IMR-90 (cell line): ENCODE measurements around the gene KRT7. TPM values are rescaled to one million over a fixed set of nuclear protein-coding genes. Genes with fewer than 3 reads are reported as not detected.

Source experiments
- ATAC-seq: fragments of 200-7000 bp; cut with Tn5 transposase; 2 replicates; pipeline ENCODE4 v1.9.1; 2020; ENCODE audit warnings: low read depth, mild to moderate bottlenecking, moderate library complexity
- BruUV-seq: library from RNA; stranded (reverse); fragments of 400-500 nt; replicated peaks from 2 replicates; lab custom pipeline; 2021; lab: Mats Ljungman, UMichigan
- CTCF ChIA-PET: fragments of 300-600 bp; formaldehyde crosslinking; extraction: SDS; loops from one replicate; lab custom pipeline; 2021; ENCODE audit warnings: antibody characterized with exemption; lab: Yijun Ruan, JAX
- POLR2A ChIA-PET: fragments of 300-600 bp; sonication (Branson Sonifier 250); formaldehyde crosslinking; loops from one replicate; lab custom pipeline; 2022; ENCODE audit warnings: antibody characterized with exemption; ENCODE audit not compliant: unreplicated experiment; lab: Charles Lee
- DNase-seq: peaks from one replicate; pipeline ENCODE4 v3.0.0; 2013
- H2AFZ ChIP-seq: replicated peaks from 2 replicates; pipeline ENCODE3; 2013; ENCODE audit warnings: low read length, mild to moderate bottlenecking; ENCODE audit not compliant: poor library complexity
- H2AK5ac ChIP-seq: 2 replicates; pipeline ENCODE4 v1.6.1; 2013; ENCODE audit warnings: low read depth, low read length, inconsistent platforms
- H2AK9ac ChIP-seq: replicated peaks from 2 replicates; pipeline ENCODE3; 2013; ENCODE audit warnings: mild to moderate bottlenecking, low read depth, low read length, moderate library complexity; ENCODE audit not compliant: poor library complexity
- H2BK120ac ChIP-seq: 2 replicates; pipeline ENCODE4 v1.6.1; 2013; ENCODE audit warnings: low read depth, low read length, inconsistent platforms
- H2BK15ac ChIP-seq: 3 replicates; pipeline ENCODE4 v1.6.1; 2013; ENCODE audit warnings: low read depth, low read length, inconsistent platforms
- H2BK20ac ChIP-seq: 2 replicates; pipeline ENCODE4 v1.6.1; 2013; ENCODE audit warnings: low read depth, mild to moderate bottlenecking, inconsistent platforms, low read length, moderate library complexity
- H2BK5ac ChIP-seq: 2 replicates; pipeline ENCODE4 v1.6.1; 2013; ENCODE audit warnings: mild to moderate bottlenecking, low read depth, low read length, inconsistent platforms; ENCODE audit not compliant: poor library complexity, severe bottlenecking
- H3K14ac ChIP-seq: replicated peaks from 2 replicates; pipeline ENCODE4 v1.6.1; 2013; ENCODE audit warnings: low read depth, low read length, inconsistent platforms
- H3K18ac ChIP-seq: 2 replicates; pipeline ENCODE4 v1.6.1; 2013; ENCODE audit warnings: low read depth, low read length, control low read depth
- H3K23ac ChIP-seq: 2 replicates; pipeline ENCODE4 v1.6.1; 2013; ENCODE audit warnings: low read depth, low read length, inconsistent platforms
- H3K27ac ChIP-seq: 2 replicates; pipeline ENCODE4 v1.5.1; 2013; ENCODE audit warnings: mild to moderate bottlenecking, control low read depth, low read length; ENCODE audit not compliant: insufficient read depth
- H3K27me3 ChIP-seq: 2 replicates; pipeline ENCODE4 v1.6.1; 2013; ENCODE audit warnings: low read length; ENCODE audit not compliant: control insufficient read depth, insufficient read depth
- H3K36me3 ChIP-seq: 2 replicates; pipeline ENCODE4 v1.6.1; 2013; ENCODE audit warnings: low read length, mixed read lengths; ENCODE audit not compliant: control insufficient read depth, insufficient read depth
- H3K4ac ChIP-seq: 2 replicates; pipeline ENCODE4 v1.6.1; 2013; ENCODE audit warnings: low read depth, low read length, inconsistent platforms
- H3K4me1 ChIP-seq: 2 replicates; pipeline ENCODE4 v1.6.1; 2013; ENCODE audit warnings: low read length, mixed read lengths; ENCODE audit not compliant: control insufficient read depth, insufficient read depth
- H3K4me2 ChIP-seq: 2 replicates; pipeline ENCODE4 v1.6.1; 2013; ENCODE audit warnings: low read depth, mild to moderate bottlenecking, control low read depth, low read length, moderate library complexity
- H3K4me3 ChIP-seq: 2 replicates; pipeline ENCODE4 v1.5.1; 2013; ENCODE audit warnings: low read depth, mild to moderate bottlenecking, control low read depth, low read length, moderate library complexity; ENCODE audit not compliant: insufficient read depth
- H3K56ac ChIP-seq: 2 replicates; pipeline ENCODE4 v1.6.1; 2013; ENCODE audit warnings: low read length, inconsistent platforms; ENCODE audit not compliant: insufficient read depth; ENCODE audit errors: extremely low read depth
- H3K79me1 ChIP-seq, 2 experiments: 2 replicates each; pipeline ENCODE4 v1.6.1; 2013; ENCODE audit warnings: low read length in 2 of 2, inconsistent platforms in 1 of 2, low read depth in 1 of 2
- H3K9ac ChIP-seq: 2 replicates; pipeline ENCODE4 v1.6.1; 2013; ENCODE audit warnings: low read depth, low read length, control low read depth
- H3K9me1 ChIP-seq: 2 replicates; pipeline ENCODE4 v1.6.1; 2013; ENCODE audit warnings: low read length, inconsistent platforms; ENCODE audit not compliant: insufficient read depth
- H3K9me3 ChIP-seq: 2 replicates; pipeline ENCODE4 v1.6.1; 2013; ENCODE audit warnings: low read length; ENCODE audit not compliant: control insufficient read depth, insufficient read depth
- H4K20me1 ChIP-seq: 2 replicates; pipeline ENCODE4 v1.6.1; 2013; ENCODE audit warnings: low read length, inconsistent platforms; ENCODE audit not compliant: insufficient read depth
- H4K5ac ChIP-seq: 2 replicates; pipeline ENCODE4 v1.6.1; 2013; ENCODE audit warnings: mild to moderate bottlenecking, low read depth, low read length, control low read depth
- H4K8ac ChIP-seq, 2 experiments: 2 replicates each; pipeline ENCODE4 v1.6.1; 2013; ENCODE audit warnings: low read depth in 2 of 2, low read length in 2 of 2, control low read depth in 1 of 2, inconsistent platforms in 1 of 2
- H4K91ac ChIP-seq: 2 replicates; pipeline ENCODE4 v1.6.1; 2013; ENCODE audit warnings: low read depth, low read length, inconsistent platforms; ENCODE audit not compliant: insufficient read depth
- MAZ ChIP-seq: IDR thresholded peaks from 2 replicates; pipeline ENCODE4 v1.6.1; 2012; ENCODE audit warnings: low read depth, mild to moderate bottlenecking, low read length, improper control_type of control experiment, moderate library complexity, borderline replicate concordance
- WGBS, 2 experiments: methylation state at CpG; one replicate each; pipeline versions ENCODE4 v1.1.5 to v1.1.7; 2013; ENCODE audit warnings: missing lambda C conversion rate in 2 of 2; ENCODE audit not compliant: insufficient read length in 1 of 2; ENCODE audit errors: extremely low coverage in 2 of 2; 5-methylcytosine and 5-hydroxymethylcytosine counted together
- dilution Hi-C: fragments of 300-500 bp; cut with HindIII; formaldehyde crosslinking; loops from one replicate; pipeline ENCODE4 v1.14.3; 2018; ENCODE audit warnings: low sequenced_read_pairs; ENCODE audit not compliant: unreplicated experiment
- in situ Hi-C: fragments of 300-500 bp; cut with MboI; formaldehyde crosslinking; loops from 3 replicates; pipeline ENCODE4 v1.14.3; 2019; ENCODE audit warnings: low sequenced_read_pairs, inconsistent platforms, mixed read lengths
- intact Hi-C: fragments of 100-400 bp; cut with micrococcal nuclease; formaldehyde crosslinking; loops from 2 replicates; pipeline ENCODE4 v1.10.0; 2022
- polyA plus RNA-seq, 3 experiments: library from polyadenylated mRNA; depleted of rRNA; stranded (reverse); fragments of >200 nt; gene quantifications; 2 replicates each; pipeline ENCODE4 v1.2.3, GENCODE V29; 2012; ENCODE audit warnings: low replicate concordance in 1 of 3
- total RNA-seq: library from RNA; depleted of rRNA; stranded (reverse); fragments of >200 nt; gene quantifications from 2 replicates; pipeline ENCODE4 v1.2.3, GENCODE V29; 2012
- TF ChIP-seq, protein P1 (sequence below): conservative IDR thresholded peaks from 2 replicates; pipeline ENCODE4 v1.5.1; 2012; ENCODE audit warnings: mild to moderate bottlenecking, low read depth, low read length, improper control_type of control experiment

The KRT7 gene
- total and polyA plus RNA-seq, 2 of the 4 experiments (the other 2 are of a cell fraction): 0.54 to 1.7 TPM

- TF ChIP-seq, protein P1, sequence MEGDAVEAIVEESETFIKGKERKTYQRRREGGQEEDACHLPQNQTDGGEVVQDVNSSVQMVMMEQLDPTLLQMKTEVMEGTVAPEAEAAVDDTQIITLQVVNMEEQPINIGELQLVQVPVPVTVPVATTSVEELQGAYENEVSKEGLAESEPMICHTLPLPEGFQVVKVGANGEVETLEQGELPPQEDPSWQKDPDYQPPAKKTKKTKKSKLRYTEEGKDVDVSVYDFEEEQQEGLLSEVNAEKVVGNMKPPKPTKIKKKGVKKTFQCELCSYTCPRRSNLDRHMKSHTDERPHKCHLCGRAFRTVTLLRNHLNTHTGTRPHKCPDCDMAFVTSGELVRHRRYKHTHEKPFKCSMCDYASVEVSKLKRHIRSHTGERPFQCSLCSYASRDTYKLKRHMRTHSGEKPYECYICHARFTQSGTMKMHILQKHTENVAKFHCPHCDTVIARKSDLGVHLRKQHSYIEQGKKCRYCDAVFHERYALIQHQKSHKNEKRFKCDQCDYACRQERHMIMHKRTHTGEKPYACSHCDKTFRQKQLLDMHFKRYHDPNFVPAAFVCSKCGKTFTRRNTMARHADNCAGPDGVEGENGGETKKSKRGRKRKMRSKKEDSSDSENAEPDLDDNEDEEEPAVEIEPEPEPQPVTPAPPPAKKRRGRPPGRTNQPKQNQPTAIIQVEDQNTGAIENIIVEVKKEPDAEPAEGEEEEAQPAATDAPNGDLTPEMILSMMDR: no peak
- TF ChIP-seq MAZ: peak; percentile 12; the same call in 1 of the 2 replicates
- H2AFZ ChIP-seq: peak overlapping the region; percentile 91
- peak; percentile 87 for DNase-seq
- H3K27ac ChIP-seq: peak overlapping the region; percentile 76
- no peaks in the 10 kb centered on the region for H3K27me3 ChIP-seq
- 62% methylated on average over 5 of the region's 8 CpGs; no CpG with 5 or more reads in 1 of the 2 experiments for WGBS, 2 experiments
- intact Hi-C loops: no loop called here
- peak; percentile 70 for ATAC-seq
- peak overlapping the region; percentile 37; the same call in 1 of the 2 replicates for H3K9ac ChIP-seq
- no TSS peak for BruUV-seq
- POLR2A ChIA-PET: interaction anchor here (0.9 kb wide), 1 partner anchor 9 kb away, joined by 5 read pairs; no protein-coding TSS in a partner anchor
- no peak overlapping the region for H3K4me3 ChIP-seq
- peak overlapping the region; percentile 70 for H3K18ac ChIP-seq
- H3K23ac ChIP-seq: peak overlapping the region; percentile 95
- H2BK15ac ChIP-seq: peak overlapping the region; percentile 99
- no peak overlapping the region for H3K4me2 ChIP-seq
- H3K56ac ChIP-seq: peak overlapping the region; percentile 90
- peaks cover 0 to 74% of the 10 kb centered on the region in 2 experiments; a peak in 3 of 4 replicates for H3K79me1 ChIP-seq
- no peaks in the 10 kb centered on the region for H3K36me3 ChIP-seq
- peak overlapping the region; percentile 99 for H3K4ac ChIP-seq
- H4K91ac ChIP-seq: peak overlapping the region; percentile 99
- H2AK9ac ChIP-seq: peak overlapping the region; percentile 99
- H4K5ac ChIP-seq: peak overlapping the region; percentile 86
- H2AK5ac ChIP-seq: peak overlapping the region; percentile 100
- H2BK120ac ChIP-seq: peak overlapping the region; percentile 100
- peak overlapping the region; percentile 99 for H2BK5ac ChIP-seq
- in situ Hi-C loops: no loop called here
- H3K9me3 ChIP-seq: no peaks in the 10 kb centered on the region
- peaks cover 66% of the 10 kb centered on the region for H3K4me1 ChIP-seq
- dilution Hi-C loops: no loop called here
- peak overlapping the region; percentile 99 for H2BK20ac ChIP-seq
- peaks cover 69% of the 10 kb centered on the region for H3K9me1 ChIP-seq
- H4K20me1 ChIP-seq: no peaks in the 10 kb centered on the region
- H3K14ac ChIP-seq: peak overlapping the region; percentile 99
- H4K8ac ChIP-seq: peak overlapping the region; percentile 97 to 98
- CTCF ChIA-PET: interaction anchor here (0.6 to 1.6 kb wide), 5 partner anchors 14 to 33 kb away, joined by 3 to 6 read pairs (median 3); no protein-coding TSS in a partner anchor
Measured at GRCh38 chr12:52186118-52186840, 46.8 kb upstream of the KRT7 start.
